HG03439 (cell line): ENCODE data around the gene PGAP3.

Source experiments
- ATAC-seq: cut with Tn5 transposase; IDR thresholded peaks from one replicate; pipeline ENCODE4 v1.9.1; 2021; ENCODE audit warnings: mild to moderate bottlenecking, moderate library complexity; ENCODE audit not compliant: unreplicated experiment

Gene PGAP3

DNA sequence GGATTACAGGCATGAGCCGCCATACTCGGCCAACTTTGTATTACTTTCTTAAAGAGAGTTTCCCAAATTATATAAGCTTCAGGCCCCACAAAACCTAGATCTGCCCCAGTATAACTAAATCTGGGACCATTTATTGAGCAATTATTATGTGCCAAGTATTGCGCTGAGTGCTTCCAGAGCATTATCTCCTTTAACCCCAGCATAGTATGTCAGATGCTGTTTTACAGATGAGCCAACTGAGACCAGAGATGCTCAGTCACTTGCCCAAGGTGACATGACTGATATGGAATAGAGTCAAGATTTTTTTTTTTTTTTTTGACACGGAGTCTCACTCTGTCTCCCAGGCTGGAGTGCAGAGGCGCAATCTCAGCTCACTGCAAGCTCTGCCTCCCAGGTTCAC is 10.1 kb upstream of the PGAP3 start:
- no peak for ATAC-seq

DNA sequence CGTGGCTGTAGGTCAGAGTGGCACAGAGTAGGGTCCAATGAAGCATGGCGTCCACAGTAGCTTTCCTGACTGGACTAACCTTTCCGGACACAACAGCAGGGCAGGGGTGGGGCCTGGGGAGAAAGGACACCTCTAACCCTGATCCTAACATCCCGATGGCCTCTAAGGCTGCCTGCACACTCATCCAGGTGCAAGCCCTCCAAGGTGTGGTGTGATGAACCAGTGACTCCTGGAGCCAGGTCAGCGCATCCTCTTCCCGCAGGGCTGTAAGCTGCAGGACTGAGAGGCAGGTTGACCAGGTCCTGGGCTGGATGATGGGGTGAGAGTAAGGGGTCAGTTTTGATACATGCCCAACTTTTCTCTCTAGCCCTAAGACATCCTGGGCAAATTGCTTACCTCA is 8.9 kb upstream of the PGAP3 start:
- ATAC-seq: no peak

DNA sequence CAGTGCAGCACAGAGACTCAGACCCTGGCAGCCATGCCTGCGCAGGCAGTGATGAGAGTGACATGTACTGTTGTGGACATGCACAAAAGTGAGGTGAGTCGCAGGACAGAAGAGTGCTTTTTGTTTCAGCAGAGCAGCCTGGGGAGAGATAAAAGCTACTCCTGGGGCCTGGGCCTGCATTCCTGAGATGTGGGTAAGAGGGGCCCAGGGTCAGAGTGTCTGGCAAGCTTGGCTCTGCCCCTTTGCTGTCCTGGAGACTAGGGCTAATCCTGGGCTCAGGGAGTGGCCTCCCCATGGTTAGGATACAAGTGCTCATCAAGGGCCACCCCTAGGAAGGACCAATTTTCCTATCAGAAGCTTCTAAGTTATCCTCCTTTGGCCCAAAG is 7.2 kb upstream of the PGAP3 start:
- no peak for ATAC-seq

DNA sequence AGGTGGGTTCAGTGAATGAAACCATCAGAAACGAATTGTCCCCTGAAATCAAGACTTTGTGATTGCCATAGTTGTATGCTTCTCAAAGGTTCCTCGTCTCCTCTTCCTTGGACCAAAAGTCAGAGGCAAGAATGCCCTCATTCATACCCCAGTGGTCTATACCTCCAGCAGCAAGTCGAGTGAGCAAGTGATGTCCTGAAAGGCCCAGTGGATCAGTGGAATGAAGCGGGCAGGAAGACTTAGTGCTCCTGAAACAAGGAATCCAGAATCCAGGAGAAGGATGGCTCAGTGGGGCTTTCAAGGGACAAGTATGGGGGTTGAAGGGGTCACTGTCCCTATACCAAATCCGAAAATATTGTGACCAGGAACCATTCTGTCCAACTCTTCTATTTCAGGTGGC is 6.7 kb upstream of the PGAP3 start:
- no peak for ATAC-seq

DNA sequence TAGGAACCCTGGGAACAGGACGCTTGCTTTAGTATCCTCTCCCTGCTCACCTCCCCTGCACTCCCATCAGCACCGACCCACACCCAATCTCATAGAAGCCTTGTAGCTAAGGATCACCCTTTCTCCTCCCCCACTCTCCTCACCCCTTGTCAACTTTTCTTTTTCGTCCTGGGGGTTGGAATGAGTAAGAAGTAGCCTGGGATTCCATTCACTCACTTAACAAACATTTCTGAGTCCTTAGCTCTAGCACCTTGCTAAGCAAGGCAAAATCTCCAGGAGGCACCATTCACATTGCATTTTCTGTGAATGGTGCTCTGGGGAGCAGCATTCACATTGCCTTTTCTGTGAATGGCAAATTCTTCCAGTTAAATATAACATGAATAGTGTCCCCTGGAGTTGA is 1.1 kb upstream of the PGAP3 start:
- no peak for ATAC-seq

DNA sequence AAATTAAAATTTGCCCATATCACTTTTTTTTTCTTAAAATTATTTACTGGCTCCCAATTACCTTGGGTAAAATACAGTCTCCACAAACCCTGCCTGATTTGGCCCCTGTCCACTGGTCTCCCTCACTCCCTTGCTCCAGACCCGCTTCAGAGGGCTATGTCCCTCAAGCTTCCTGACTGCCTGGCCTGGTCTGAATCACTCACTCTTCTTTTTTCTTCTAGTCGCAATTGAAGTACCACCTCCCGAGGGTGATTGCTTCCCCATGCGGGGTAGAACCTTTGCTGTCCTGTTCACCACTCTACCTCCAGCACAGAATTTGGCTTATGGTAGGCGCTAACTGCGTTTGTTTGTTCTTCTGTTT is 598 bp upstream of the PGAP3 start:
- no peak for ATAC-seq

DNA sequence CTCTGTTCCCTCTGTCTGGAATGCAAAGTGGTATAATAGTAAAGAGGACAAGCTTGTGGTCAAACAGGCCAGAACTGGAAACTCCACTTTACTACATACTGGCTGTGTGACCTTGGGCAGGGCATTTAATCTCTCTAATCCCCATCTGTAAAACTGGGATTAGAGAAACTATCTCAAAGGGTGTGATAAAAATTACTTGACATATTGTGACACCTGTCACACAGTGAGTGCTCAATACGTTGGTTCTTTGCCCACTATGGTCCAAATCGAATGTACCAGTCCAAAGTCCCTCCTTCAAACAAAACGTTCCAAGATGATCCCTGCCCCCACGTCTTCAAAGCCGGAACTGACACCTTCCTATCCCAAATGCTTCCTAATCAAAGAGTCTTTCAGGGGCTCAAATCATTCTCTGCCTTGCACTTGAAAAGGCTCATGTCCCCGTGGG is 734 bp downstream of the PGAP3 start:
- ATAC-seq: no peak

DNA sequence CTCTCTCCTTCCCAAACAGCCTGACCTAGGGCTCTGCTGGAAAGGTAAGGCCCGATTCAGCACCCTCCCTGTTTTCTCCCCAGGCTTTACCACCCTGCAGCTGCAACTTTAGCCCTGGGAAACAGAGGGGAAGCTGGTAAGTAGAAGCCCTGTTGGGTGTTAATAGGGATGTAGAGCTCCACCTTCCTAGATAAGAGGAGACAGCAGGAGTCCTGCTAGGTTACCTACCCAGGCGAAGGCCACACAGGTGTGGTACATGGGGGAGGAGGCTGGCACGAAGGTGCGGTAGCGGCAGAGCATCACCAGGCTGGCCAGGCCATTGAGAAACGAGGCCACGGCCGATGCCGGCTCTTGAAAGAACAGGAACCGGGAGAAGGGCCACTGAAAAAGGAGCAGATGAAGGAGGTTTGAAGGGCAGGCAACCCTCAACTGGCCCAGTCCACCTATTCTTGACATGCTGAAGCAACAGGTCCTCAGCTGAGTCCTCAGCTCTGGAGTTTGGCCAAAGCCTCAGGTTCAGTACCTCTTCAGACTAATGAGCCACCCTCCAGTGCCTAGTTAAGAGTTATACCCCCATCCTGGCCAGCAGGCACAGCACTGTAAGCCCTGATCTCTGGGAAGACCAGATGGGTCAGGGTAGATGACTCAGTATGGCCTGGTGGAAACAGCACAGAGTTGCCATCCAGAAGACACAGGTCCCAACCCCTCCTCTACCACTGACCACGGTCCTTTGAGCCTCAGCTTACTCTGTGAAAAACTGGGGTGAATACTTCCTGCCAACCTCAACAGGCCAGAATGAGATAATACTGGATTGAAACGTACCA is 3.3 kb downstream of the PGAP3 start:
- ATAC-seq: no peak

DNA sequence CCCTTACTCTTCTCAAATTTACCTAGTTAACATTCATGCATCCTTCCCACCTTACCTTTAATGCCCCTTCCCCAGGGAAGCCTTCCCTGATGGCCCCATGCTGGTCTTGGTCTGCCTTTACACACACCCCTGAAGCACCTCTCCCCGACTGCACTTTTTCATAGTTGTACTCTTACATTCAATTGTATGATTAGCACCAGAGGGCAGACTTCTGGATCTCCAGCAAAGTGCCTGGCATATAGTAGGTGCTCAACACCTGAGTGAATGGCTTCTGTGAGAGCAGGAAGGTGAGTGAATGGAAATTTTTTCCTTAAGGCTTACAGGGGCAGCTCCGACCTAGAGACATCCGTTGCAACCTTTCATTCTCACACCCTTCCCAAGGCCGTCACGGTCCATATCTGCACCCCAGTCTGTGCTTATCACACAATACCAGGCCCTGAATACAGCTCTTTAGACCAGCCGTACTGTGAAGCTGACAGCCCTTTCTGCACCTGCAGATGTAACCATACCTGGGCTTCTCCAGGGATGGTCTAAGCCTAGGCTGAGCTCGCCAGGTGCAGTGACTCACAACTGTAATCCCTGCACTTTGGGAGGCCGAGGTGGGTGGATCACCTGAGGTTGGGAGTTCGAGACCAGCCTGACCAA is 4.4 kb downstream of the PGAP3 start:
- ATAC-seq: no peak

DNA sequence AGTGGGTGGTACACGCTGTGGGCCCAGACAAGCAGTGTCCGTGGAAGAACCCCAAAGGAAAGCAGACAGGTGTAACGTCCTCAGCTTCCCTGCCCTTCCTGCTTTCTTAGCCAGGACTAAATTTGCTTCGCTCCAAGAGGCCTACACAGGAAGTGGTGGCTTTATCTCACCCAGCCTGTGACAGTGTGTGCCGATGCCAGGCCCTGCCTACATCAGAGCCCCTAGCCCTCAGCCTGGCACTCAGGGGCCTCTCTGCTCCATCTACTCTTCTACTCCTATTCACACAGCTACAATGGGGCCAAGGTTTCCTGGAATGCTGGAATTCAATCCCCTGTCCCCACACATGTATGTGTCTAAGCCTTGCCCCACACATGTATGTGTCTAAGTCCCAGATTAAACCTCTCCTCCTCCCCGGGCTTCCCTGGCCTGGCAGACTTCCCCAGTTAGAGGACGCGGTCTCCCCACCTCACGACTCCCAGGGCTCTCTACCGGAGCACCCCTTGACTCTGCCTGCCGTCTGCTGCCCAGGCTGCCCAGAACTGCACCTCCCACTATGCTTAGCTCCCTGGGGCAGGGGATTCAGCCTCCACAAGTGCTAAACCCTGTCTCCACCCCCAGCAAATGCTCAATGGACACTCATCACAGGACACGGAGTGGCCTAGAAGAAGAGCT is 8.2 kb downstream of the PGAP3 start:
- ATAC-seq: no peak

DNA sequence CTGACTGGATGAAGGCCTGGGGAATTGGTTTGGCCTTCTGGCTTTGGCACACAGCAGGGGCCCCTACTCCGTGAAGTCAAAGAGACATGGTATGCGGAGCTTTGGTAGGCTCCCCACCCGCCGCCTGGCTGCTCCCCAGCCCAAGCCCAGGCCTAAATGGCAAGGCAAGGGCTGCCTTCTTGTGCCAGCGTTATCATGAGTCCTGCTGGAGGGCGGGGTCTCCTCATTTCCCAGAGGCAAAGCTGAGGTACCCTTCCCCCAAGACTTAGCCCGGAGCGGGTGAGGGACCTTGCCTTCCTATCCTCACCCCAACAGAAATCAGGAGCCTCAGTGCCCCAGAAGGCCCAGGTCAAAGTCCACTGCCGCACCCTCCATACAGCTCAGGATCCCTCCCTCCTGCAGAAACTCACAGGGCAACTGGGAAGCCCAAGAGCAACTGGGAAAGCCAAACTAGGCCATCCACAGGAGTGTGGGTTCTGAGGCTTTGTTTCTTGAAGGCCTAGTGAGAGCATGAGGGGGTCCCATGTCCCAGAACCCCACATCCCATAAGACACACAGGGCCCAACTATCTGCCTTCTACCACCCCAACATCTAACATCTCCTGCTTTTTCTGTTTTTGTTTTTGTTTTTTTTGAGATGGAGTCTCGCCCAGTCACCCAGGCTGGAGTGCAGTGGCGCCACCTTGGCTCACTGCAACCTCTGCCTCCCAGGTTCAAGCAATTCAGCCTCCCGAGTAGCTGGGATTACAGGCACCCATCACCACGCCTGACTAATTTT is 9.3 kb downstream of the PGAP3 start:
- ATAC-seq: no peak

DNA sequence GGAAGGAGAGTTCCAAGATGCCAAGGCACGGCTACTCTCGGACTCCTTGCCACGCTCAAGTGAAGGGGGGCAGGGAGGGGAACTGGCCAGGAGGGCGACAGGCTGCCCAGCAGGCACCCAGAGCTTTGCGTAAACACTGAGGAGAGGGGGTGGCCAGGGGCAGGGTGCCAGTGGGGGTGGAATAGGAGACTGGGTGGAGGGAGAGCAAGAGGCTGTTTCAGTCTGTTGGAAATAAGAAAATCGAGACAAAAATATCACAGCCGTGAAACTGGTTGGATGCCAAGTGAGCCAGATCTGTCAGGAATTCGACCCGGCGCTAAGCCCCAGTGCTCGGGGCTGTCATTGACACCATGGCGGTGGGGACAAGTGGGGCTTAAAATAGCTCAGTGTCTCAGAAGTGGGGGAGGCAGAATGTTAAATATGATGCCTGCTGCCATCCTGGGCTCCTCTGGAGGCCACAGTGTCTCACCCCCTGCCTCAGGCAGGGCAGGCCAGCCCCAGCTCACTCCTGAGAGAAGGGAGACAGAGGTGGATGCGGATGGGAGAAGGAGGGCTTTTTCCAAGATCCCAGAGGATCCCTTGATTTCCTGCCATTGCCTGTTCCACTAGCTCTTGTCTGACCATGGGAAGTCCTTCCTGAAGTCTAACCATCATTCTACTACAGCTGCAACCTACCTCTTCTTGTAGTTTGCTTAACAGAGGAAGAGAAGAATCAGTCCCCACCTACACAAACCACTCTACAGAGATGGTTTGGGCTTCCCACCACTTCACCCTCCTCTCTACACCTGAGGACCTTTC is 10.1 kb downstream of the PGAP3 start:
- ATAC-seq: no peak

DNA sequence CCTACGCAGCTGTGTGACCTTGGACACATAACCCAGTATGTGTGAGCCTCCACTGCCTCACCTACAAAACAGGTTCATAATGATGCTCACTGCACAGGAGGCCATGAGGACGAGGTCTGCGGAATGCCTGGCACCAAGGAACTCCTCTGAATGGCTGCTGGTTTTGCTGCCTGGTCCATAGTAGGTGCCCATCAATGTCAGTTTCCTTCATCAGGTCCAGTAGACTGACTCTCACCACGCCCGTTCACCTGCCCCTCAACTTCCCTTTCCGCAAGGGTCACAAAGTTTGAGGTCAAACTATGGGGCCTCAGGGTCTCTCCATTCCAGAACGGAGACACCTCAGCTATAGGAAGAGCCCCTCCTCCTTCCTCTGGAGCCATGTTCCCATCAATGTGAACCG is 10.8 kb downstream of the PGAP3 start:
- ATAC-seq: no peak

DNA sequence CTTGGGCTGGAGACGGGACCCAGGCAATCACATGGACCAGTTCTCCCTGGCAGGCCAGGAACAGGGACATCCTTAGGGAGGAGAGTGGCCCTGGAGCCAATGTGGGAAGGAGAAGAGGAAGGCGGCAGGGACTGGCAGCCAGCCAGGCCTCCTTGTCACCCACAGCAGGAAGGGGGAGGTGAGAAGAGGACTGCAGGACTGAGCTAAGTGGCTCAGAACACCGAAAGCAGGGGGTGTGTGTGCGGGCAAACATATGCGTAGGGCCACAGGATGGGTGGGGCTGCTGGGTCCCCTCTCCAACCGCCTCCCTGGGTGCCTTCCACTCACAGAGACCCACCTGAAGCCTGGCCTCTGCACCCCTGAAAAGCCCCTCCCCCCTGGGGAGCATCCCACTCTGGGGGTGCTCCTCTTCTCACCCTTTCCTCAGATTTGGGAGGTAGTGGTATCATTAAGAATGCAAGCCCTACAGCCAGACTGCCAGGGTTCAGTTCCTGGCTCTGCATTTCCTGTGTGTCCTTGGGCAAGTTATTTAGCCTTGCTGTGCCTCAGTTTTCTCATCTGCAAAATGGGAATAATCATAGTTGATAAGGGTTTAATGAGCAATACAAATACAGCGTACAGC is 11.5 kb downstream of the PGAP3 start:
- ATAC-seq: no peak

DNA sequence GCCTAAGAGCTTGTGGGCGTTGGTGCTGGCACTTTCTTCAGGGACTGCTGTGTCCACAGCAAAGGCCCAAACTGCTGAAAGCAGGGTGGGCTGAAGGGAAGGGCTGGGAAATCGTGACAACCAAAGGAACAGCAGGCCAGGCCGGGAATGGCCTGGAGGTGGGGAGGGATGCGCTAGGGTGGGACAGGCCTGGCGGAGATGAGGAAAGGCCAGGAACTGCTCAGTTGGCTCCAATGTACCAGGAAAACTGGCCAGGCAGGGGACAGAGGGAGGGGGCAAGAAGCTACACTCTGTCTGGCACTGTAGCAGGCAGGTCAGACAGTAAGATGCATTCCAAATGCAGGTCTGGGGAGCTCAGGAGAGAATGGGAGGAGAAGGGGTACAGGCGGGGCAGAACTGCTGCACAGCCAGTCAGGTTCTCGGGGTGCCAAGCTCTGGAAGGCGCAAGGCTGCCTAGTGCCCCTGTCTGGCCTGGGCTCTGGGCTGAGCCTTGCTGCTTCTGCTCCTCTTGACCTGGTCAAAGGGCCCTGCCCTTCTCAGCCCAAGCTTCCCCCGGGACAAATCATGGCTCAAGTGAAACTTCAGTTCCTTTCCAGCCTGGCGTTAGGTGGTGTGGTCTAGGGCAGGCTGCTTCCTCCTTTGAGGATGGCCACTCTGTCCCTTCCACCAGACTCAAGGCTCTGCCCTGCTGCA is 12.3 kb downstream of the PGAP3 start:
- ATAC-seq: no peak

DNA sequence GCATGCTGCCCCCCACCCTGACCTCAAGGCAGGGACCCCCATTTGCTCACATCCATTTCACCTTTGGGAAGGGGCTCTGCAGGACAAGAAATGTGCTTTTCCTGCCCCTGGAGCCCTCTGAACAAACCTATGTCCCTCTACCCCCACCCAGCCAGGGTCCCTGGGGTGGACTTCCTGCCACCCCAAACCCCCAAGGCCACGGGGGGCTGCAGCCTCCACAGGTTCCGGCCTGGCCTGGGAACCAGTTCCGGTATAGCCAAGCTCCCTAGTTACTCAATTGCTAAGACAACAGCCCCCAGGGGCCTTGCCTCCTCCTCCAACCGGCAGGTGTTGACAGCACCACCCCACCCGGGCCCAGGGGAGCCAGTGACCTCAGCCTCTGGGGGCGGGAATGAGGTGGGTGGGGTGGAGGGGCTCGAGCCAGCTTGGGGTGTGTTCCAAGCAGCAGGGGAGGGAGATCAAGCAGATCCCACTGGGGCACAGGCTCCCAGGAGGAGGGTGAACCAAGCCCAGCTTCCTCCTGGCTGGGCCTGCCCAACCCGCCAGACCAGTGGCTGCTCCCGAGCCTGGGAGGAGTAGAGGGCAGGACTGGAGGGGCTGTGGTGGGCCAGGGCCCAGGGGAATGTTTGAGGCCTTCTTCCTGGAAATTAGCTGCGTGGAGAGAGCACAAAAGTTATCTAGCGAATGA is 13.0 kb downstream of the PGAP3 start:
- no peak for ATAC-seq

DNA sequence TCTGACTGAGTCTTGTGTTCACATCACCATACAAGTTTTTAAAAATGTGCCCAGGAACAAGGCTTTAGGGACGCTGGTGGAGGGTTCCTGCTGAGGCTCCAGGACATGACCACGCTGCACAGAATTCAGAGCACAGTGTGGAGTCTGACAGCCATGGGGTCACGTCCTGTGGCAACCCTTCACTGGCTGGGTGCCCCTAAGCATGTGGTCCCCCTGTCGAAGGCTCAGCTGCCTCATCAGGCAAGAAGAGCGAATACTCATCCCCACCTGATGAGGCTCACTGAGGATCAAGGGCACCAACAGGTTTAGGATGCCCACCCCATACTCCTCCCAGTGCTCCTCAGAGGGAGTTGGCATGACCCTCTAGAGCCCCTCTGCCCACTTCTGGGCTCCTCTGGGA is 13.7 kb downstream of the PGAP3 start:
- ATAC-seq: no peak

DNA sequence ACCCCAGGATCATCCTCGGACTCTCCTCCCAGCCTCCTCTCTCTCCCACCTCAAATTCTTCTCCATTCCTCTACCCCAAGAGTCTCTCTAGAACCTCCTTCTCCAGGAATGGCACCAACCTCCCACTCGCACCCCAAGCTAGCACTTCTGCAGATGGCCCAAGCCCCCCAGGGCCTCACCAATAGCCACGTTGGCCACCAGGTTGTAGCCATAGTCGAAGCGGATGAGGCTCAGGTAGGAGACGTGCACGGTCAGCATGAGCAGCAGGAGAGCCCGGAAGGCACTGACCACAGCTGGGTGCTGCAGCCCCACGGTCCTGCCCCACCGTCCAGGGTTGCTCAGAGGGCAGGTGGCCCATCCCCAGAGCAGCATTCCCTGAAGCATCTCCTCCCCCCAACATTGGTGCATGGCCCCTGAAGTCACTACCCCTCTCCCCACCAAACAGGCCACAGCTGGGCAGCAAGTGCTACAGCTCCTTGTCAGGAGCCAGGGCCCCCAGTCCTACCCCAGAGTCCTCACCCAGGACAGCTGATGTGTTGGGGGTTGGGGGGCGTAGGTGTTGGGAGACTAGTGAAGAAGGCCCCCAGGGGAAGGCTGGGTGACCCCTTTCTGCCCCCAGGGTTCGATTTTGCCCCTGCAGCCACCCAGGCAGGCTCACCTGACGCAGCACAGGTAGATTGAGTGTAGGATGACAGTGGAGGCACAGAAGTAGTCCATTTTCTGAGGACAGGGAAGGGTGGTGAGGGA is 14.3 kb downstream of the PGAP3 start:
- ATAC-seq: no peak
